ENCODE data around the gene TEX14. TPM values are rescaled to one million over a fixed set of nuclear protein-coding genes. Genes with fewer than 3 reads are reported as not detected.
"Not testable (repeated sequence)": the region's sequence is repeated elsewhere in the genome, so short reads cannot be mapped to it uniquely, and the experiment has no call there.

Gene TEX14
- total RNA-seq, 2 donors from 2014 or later: not detected

GRCh38 chr17:58694302-58694701 lies 2.5 kb upstream of the TEX14 start:
- Histone ChIP-seq H3K36me3 (peaks cover 4% of the 10 kb centered on the region), H3K9me3 (no peaks in the 10 kb centered on the region), H3K4me1 (peaks cover 0 to 12% of the 10 kb centered on the region in 2 donors), H3K27ac (no peak overlapping the region), H3K4me3 (no peak overlapping the region), H3K27me3 (no peaks in the 10 kb centered on the region)
- no peak for DNase-seq (ENCODE audit: low spot score)
- TF ChIP-seq CTCF (IDR thresholded peaks at IDR 0.05): no peak

GRCh38 chr17:58693751-58694150 lies 1.9 kb upstream of the TEX14 start:
- Histone ChIP-seq H3K9me3 (no peaks in the 10 kb centered on the region), H3K36me3 (no peaks in the 10 kb centered on the region), H3K27me3 (no peaks in the 10 kb centered on the region), H3K4me1 (peaks cover 0 to 12% of the 10 kb centered on the region in 2 donors), H3K27ac (no peak overlapping the region), H3K4me3 (no peak overlapping the region)
- DNase-seq (ENCODE audit: low spot score): no peak
- no peak for TF ChIP-seq CTCF (IDR thresholded peaks at IDR 0.05)

GRCh38 chr17:58693208-58693607 lies 1.4 kb upstream of the TEX14 start:
- no peak for TF ChIP-seq CTCF (IDR thresholded peaks at IDR 0.05)
- peak overlapping the region; percentile 77 to 80 for H3K27ac ChIP-seq
- no peak for DNase-seq (ENCODE audit: low spot score)
- H3K4me3 ChIP-seq: peak overlapping the region; percentile 58 to 72
- no peaks in the 10 kb centered on the region for H3K27me3 ChIP-seq
- no peaks in the 10 kb centered on the region for H3K36me3 ChIP-seq
- H3K9me3 ChIP-seq: no peaks in the 10 kb centered on the region
- H3K4me1 ChIP-seq: peaks cover 0 to 12% of the 10 kb centered on the region in 2 donors

GRCh38 chr17:58692239-58693055 lies 602 bp upstream of the TEX14 start, which contains the start of gene RAD51C:
Gene RAD51C, plus strand, starts transcription at chr17:58692602. Its CDS starts 42 bp downstream, at chr17:58692644.
- TF ChIP-seq CTCF (IDR thresholded peaks at IDR 0.05): no peak
- peak within 1 kb of the TSS; percentile 58 to 72 for H3K4me3 ChIP-seq
- no peaks in the 10 kb centered on the region for H3K9me3 ChIP-seq
- peaks cover 0 to 12% of the 10 kb centered on the region in 2 donors for H3K4me1 ChIP-seq
- no peaks in the 10 kb centered on the region for H3K27me3 ChIP-seq
- DNase-seq (ENCODE audit: low spot score): peak; percentile 83
- peak within 1 kb of the TSS; percentile 77 to 80 for H3K27ac ChIP-seq
- no peaks in the 10 kb centered on the region for H3K36me3 ChIP-seq

GRCh38 chr17:58690033-58690432 lies 1.8 kb downstream of the TEX14 start:
- H3K36me3 ChIP-seq; H3K4me3 ChIP-seq; H3K27ac ChIP-seq; DNase-seq (ENCODE audit: low spot score); H3K27me3 ChIP-seq; H3K9me3 ChIP-seq: not testable (repeated sequence)
- H3K4me1 ChIP-seq: peaks cover 0 to 12% of the 10 kb centered on the region in 2 donors

GRCh38 chr17:58688521-58688920 lies 3.3 kb downstream of the TEX14 start:
- no peak for TF ChIP-seq CTCF (IDR thresholded peaks at IDR 0.05)
- H3K36me3 ChIP-seq: no peaks in the 10 kb centered on the region
- no peaks in the 10 kb centered on the region for H3K9me3 ChIP-seq
- H3K4me1 ChIP-seq: peaks cover 0 to 11% of the 10 kb centered on the region in 2 donors
- H3K4me3 ChIP-seq: no peak overlapping the region
- no peaks in the 10 kb centered on the region for H3K27me3 ChIP-seq
- no peak for DNase-seq (ENCODE audit: low spot score)
- no peak overlapping the region for H3K27ac ChIP-seq

All from right atrium auricular region (tissue), 2 donors.